OCI-LY7 (cell line): Measurements from ENCODE around the gene TLE1.

Experiments
- EZH2phosphoT487 ChIP-seq: fragments of 200-600 bp; sonication (generic); IDR thresholded peaks from 2 replicates; pipeline ENCODE4 v1.6.1; 2018; ENCODE audit warnings: low read depth, borderline replicate concordance, mild to moderate bottlenecking, mixed run types, antibody characterized with exemption, low read length, moderate library complexity, mixed read lengths
- TF ChIP-seq, protein P1 (sequence below): fragments of 200-600 bp; sonication (generic); conservative IDR thresholded peaks from 2 replicates; pipeline ENCODE4 v1.5.1; 2014; ENCODE audit warnings: mild to moderate bottlenecking, antibody characterized with exemption, low read length, moderate library complexity, mixed read lengths

DNA sequence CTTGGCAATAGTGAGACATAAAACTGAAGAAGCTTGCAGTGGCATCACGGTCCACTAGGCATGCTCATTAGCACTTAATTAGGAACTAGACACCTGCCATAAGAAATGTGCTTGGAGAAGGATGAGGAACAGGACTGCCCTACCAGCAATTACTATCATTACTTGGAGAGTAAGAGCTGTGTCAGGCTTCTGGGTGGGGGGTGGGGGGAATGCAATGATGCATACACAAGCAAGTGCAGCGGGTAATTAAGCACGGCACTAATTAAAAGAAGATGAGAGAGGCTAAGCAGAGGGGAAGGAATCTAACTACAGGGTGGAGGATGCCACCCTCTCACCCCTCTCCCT is 53.1 kb downstream of the TLE1 start:
- TF ChIP-seq, protein P1, sequence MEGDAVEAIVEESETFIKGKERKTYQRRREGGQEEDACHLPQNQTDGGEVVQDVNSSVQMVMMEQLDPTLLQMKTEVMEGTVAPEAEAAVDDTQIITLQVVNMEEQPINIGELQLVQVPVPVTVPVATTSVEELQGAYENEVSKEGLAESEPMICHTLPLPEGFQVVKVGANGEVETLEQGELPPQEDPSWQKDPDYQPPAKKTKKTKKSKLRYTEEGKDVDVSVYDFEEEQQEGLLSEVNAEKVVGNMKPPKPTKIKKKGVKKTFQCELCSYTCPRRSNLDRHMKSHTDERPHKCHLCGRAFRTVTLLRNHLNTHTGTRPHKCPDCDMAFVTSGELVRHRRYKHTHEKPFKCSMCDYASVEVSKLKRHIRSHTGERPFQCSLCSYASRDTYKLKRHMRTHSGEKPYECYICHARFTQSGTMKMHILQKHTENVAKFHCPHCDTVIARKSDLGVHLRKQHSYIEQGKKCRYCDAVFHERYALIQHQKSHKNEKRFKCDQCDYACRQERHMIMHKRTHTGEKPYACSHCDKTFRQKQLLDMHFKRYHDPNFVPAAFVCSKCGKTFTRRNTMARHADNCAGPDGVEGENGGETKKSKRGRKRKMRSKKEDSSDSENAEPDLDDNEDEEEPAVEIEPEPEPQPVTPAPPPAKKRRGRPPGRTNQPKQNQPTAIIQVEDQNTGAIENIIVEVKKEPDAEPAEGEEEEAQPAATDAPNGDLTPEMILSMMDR = no peak
- TF ChIP-seq EZH2phosphoT487 = no peak
